Mesothelial cell of epicardium (in vitro differentiated cells): ENCODE data around the gene IGSF9. TPM values are rescaled to one million over a fixed set of nuclear protein-coding genes. Genes with fewer than 3 reads are reported as not detected.

ENCODE experiments used
- DNase-seq, 2 experiments: peaks; one replicate each; pipeline ENCODE4 v3.0.0; 2021; ENCODE audit warnings: low spot score in 2 of 2; ENCODE audit not compliant: unreplicated experiment in 2 of 2
- H3K27ac Mint-ChIP-seq: 2 replicates; pipeline ENCODE4 v1.8.0; 2021; ENCODE audit warnings: mixed read lengths
- H3K27me3 Mint-ChIP-seq: 2 replicates; pipeline ENCODE4 v1.8.0; 2021; ENCODE audit warnings: low read depth, mixed read lengths
- H3K36me3 Mint-ChIP-seq: 2 replicates; pipeline ENCODE4 v1.8.0; 2021; ENCODE audit warnings: mixed read lengths
- H3K4me1 Mint-ChIP-seq: 2 replicates; pipeline ENCODE4 v1.8.0; 2021; ENCODE audit warnings: mixed read lengths
- H3K4me3 Mint-ChIP-seq: 2 replicates; pipeline ENCODE4 v1.8.0; 2021; ENCODE audit warnings: mild to moderate bottlenecking, moderate library complexity, mixed read lengths
- H3K9me3 Mint-ChIP-seq: 2 replicates; pipeline ENCODE4 v1.8.0; 2021; ENCODE audit warnings: mixed read lengths
- total RNA-seq: library from RNA; stranded (reverse); gene quantifications from 3 replicates; pipeline ENCODE4 v1.2.1, GENCODE V29; 2021
- TF ChIP-seq, protein P1 (sequence below): fragments of 200-600 bp; sonication (generic); IDR thresholded peaks from one replicate; pipeline ENCODE4 v1.5.0; 2021; ENCODE audit warnings: antibody characterized with exemption; ENCODE audit not compliant: unreplicated experiment

The IGSF9 gene
- total RNA-seq, 1 donor from 2014 or later, result 76.9 TPM

DNA sequence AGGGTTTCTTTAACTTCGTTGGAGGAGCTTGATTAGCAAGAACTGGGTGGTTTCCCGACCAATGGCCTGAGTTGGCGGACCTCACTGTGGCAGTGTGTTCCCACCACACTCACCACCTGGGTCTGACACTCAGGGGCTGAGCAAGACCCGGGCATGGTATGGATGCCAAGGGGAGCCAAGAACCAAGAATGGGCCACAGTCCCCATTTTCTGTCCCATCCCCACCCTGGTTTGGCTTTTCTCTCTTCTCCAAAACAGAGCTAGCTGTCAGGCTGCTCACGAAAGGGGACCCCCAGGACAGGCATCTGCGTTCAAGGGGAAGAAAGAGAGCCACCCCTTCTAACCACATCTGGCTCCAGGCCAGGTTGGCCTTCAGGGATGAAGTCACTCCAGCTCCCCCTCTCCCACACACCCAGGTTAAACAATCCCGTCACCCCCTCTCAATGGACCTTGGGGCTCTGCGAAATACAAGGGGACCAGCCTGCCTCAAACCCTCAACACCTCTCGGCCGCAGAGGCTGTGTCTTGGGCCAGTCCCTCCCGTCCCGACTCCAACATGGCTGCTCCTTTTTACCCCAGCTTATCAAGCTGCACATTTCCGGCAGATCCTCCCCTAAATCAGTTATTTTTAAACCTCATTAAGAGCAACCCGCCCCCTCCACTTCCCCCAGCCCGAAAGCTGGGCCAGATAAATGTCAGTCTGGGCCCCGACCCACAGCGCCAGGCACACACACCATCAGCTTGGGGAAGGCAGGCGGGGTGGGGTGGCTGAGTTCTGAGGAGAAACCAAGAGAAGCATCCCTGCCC, 23.5 kb downstream of the IGSF9 start:
- no peak for DNase-seq
- H3K9me3 Mint-ChIP-seq, result no peaks in the 10 kb centered on the region
- peak overlapping the region; percentile 34 for H3K4me3 Mint-ChIP-seq
- H3K36me3 Mint-ChIP-seq, result peaks cover 16% of the 10 kb centered on the region
- H3K4me1 Mint-ChIP-seq, result peaks cover 46% of the 10 kb centered on the region
- TF ChIP-seq, protein P1, sequence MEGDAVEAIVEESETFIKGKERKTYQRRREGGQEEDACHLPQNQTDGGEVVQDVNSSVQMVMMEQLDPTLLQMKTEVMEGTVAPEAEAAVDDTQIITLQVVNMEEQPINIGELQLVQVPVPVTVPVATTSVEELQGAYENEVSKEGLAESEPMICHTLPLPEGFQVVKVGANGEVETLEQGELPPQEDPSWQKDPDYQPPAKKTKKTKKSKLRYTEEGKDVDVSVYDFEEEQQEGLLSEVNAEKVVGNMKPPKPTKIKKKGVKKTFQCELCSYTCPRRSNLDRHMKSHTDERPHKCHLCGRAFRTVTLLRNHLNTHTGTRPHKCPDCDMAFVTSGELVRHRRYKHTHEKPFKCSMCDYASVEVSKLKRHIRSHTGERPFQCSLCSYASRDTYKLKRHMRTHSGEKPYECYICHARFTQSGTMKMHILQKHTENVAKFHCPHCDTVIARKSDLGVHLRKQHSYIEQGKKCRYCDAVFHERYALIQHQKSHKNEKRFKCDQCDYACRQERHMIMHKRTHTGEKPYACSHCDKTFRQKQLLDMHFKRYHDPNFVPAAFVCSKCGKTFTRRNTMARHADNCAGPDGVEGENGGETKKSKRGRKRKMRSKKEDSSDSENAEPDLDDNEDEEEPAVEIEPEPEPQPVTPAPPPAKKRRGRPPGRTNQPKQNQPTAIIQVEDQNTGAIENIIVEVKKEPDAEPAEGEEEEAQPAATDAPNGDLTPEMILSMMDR, result no peak
- H3K27ac Mint-ChIP-seq, result peak overlapping the region; percentile 62
- no peaks in the 10 kb centered on the region for H3K27me3 Mint-ChIP-seq

DNA sequence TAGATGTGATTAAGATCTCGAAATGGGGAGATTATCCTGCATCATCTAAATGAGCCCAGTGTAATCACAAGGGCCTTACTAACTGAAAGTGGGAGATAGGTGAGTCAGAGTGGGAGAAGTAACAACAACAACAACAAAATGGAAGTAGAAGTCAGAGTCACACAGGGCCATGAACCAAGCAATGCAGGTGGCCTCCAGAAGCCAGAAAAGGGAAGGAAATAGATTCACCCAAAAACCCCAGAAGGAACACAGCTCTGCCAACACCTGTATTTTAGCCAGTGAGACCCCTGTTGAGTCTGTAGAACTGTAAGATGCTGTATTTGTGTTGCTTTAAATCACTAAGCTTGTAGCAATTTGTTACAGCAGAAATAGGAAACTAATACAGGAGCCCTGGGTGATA, 24.2 kb downstream of the IGSF9 start:
- peaks cover 50% of the 10 kb centered on the region for H3K4me1 Mint-ChIP-seq
- TF ChIP-seq, protein P1, result no peak
- no peaks in the 10 kb centered on the region for H3K9me3 Mint-ChIP-seq
- no peak for DNase-seq
- H3K27ac Mint-ChIP-seq, result no peak overlapping the region
- no peak overlapping the region for H3K4me3 Mint-ChIP-seq
- no peaks in the 10 kb centered on the region for H3K27me3 Mint-ChIP-seq
- peaks cover 16% of the 10 kb centered on the region for H3K36me3 Mint-ChIP-seq

DNA sequence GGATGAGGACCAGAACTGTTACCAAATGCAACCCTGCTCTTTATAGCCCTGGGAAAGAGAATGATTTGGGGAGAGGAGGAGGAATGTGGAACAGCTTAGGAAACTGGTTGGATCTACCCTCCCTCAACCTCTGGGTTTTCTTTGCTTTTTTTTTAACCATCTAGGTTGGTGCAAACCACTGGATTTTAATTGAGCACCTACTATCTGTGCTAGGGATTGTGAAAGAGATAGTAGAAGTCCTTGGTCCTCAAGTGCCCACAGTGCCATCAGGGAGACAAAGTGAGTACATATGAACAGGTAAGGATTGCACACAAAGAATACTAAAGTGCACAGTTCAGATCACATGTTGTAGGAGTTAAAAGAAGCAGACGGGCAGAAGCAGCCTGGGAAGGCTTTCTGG, 24.8 kb downstream of the IGSF9 start:
- peaks cover 50% of the 10 kb centered on the region for H3K4me1 Mint-ChIP-seq
- H3K27ac Mint-ChIP-seq, result no peak overlapping the region
- H3K36me3 Mint-ChIP-seq, result peaks cover 16% of the 10 kb centered on the region
- DNase-seq, result no peak
- no peak overlapping the region for H3K4me3 Mint-ChIP-seq
- TF ChIP-seq, protein P1, result no peak
- H3K9me3 Mint-ChIP-seq, result no peaks in the 10 kb centered on the region
- H3K27me3 Mint-ChIP-seq, result no peaks in the 10 kb centered on the region

DNA sequence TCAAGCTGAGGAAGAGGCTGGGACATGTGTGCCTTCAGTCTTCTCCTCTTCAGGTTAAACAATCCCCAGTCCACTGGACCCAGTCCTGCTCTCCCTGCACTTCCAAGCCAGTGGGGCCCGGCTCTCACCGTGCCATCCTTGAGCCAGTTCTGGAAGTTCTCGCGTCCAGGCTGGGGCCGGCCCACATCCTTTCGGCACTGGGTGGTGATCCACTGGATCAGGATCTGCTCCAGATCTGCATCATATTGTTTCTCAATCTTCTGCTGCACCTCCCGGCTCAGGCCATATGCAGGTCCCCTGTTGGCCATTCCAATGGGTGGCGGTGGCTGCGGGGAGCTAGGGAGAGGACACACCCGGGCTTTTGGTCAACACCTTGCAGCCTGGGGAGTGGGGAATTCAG, 25.2 kb downstream of the IGSF9 start:
- Mint-ChIP-seq H3K9me3 (no peaks in the 10 kb centered on the region), H3K27ac (no peak overlapping the region), H3K36me3 (peaks cover 16% of the 10 kb centered on the region), H3K4me1 (peaks cover 50% of the 10 kb centered on the region), H3K4me3 (no peak overlapping the region), H3K27me3 (no peaks in the 10 kb centered on the region)
- DNase-seq, result no peak
- TF ChIP-seq, protein P1, result no peak

DNA sequence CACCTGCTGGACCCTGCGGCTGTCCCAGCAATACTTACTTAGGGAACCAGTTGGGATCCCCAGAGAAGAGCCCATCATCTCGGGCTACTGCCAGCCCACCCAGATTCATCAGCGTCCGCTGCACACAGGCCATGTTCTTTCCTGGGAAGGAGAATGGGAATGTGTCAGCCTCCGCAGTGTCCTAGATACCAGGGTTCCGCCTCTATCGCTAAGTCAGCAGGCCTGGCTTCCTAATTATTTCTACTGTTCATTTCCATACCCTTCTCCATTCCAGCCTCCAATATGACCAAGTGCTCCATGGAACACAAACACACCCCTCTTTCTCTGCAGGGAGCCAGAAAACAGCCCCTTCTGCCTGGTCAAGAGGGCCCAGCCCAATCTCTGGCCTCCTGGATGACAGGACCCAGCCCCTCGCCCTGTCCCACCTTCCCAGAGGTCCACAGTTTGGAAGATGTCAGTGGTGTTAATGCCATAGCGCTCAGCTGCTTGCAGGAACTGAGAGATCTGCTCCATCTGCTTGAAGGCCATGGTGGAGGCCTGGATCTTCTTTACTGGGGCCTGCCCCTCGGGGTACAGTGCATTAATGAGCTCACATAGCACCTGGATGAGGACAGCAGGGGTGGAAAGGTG, 26.1 kb downstream of the IGSF9 start:
- H3K27me3 Mint-ChIP-seq, result no peaks in the 10 kb centered on the region
- peaks cover 16% of the 10 kb centered on the region for H3K36me3 Mint-ChIP-seq
- peaks cover 49% of the 10 kb centered on the region for H3K4me1 Mint-ChIP-seq
- H3K9me3 Mint-ChIP-seq, result no peaks in the 10 kb centered on the region
- H3K4me3 Mint-ChIP-seq, result no peak overlapping the region
- no peak overlapping the region for H3K27ac Mint-ChIP-seq
- no peak for DNase-seq
- TF ChIP-seq, protein P1, result no peak
